Measurements from ENCODE around the gene C16orf90.

The C16orf90 gene

GRCh38 chr16:3492356-3492755 lies 2.9 kb downstream of the C16orf90 start:
- Histone ChIP-seq H3K4me1 (ENCODE audit: low read depth, poor library complexity, severe bottlenecking) (no peaks in the 10 kb centered on the region), H4K20me1 (ENCODE audit: insufficient read depth) (no peaks in the 10 kb centered on the region), H3K27ac (no peak overlapping the region), H2AFZ (ENCODE audit: low read depth) (no peak overlapping the region), H3K79me2 (ENCODE audit: insufficient read depth, low read depth) (no peaks in the 10 kb centered on the region), H3K36me3 (ENCODE audit: insufficient read depth) (no peaks in the 10 kb centered on the region), H3K4me3 (IDR thresholded peaks at IDR 0.05; ENCODE audit: insufficient read depth, low read depth, low read length) (no peak overlapping the region), H3K9ac (no peak overlapping the region), H3K4me2 (no peak overlapping the region), H3K27me3 (ENCODE audit: insufficient read depth, low read depth) (no peaks in the 10 kb centered on the region)
- no peak for TF ChIP-seq CTCF (conservative IDR thresholded peaks at IDR 0.05; ENCODE audit: low read depth, low read length)

DNA sequence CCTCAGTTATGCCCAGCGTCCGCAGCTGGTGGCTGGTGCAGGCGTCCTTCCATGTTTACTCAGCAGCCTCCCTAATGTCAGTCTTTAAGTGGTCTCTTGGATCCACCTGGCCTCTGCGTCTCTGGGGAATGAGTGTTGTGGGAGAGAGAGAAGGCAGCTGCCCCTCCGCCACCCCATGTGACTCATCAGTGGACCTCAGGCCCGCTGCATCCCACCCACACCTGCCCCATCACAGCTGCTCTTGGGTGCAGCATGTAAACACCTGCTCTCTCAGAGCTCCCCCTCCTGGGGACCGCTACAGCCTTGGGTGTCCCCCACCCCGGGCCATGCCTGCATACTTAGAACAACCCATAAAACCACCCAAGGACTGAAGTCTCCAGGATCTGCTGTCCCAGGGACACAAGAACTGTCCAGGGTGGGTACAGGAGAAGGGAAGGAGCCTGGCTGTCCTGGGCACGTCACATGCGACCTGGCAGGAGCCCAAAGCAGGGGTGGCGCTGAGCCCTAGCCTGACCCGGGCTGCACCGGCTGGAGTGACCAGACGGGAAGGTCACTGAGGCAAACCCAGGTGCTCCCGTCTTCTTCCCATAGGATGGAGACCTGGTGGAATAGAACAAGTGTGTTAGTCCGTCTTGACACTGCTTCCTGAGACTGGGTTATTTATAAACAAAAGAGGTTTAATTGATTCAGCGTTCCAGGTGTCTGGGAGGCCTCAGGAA lies 4.2 kb downstream of the C16orf90 start:
- Histone ChIP-seq H2AFZ (ENCODE audit: low read depth) (no peak overlapping the region), H4K20me1 (ENCODE audit: insufficient read depth) (no peaks in the 10 kb centered on the region), H3K36me3 (ENCODE audit: insufficient read depth) (no peaks in the 10 kb centered on the region), H3K4me1 (ENCODE audit: low read depth, poor library complexity, severe bottlenecking) (no peaks in the 10 kb centered on the region), H3K27ac (no peak overlapping the region), H3K4me3 (IDR thresholded peaks at IDR 0.05; ENCODE audit: insufficient read depth, low read depth, low read length) (no peak overlapping the region), H3K4me2 (no peak overlapping the region), H3K27me3 (ENCODE audit: insufficient read depth, low read depth) (no peaks in the 10 kb centered on the region), H3K79me2 (ENCODE audit: insufficient read depth, low read depth) (no peaks in the 10 kb centered on the region), H3K9ac (no peak overlapping the region)
- no peak for TF ChIP-seq CTCF (conservative IDR thresholded peaks at IDR 0.05; ENCODE audit: low read depth, low read length)

- Histone ChIP-seq H3K4me3 (IDR thresholded peaks at IDR 0.05; ENCODE audit: insufficient read depth, low read depth, low read length) (no peak overlapping the region), H2AFZ (ENCODE audit: low read depth) (no peak overlapping the region), H3K79me2 (ENCODE audit: insufficient read depth, low read depth) (0 out of 2 replicates have a peak, but pooled peaks cover under 1% of the 10 kb centered on the region), H3K9ac (no peak overlapping the region), H3K27ac (no peak overlapping the region), H3K27me3 (ENCODE audit: insufficient read depth, low read depth) (no peaks in the 10 kb centered on the region), H3K36me3 (ENCODE audit: insufficient read depth) (peaks cover 17% of the 10 kb centered on the region), H4K20me1 (ENCODE audit: insufficient read depth) (no peaks in the 10 kb centered on the region; the same call in 1 of the 2 replicates), H3K4me2 (no peak overlapping the region), H3K4me1 (ENCODE audit: low read depth, poor library complexity, severe bottlenecking) (no peaks in the 10 kb centered on the region)
- TF ChIP-seq CTCF (conservative IDR thresholded peaks at IDR 0.05; ENCODE audit: low read depth, low read length) = no peak
These were observed 6.5 kb downstream of the C16orf90 start for GRCh38 chr16:3488801-3489200.

DNA sequence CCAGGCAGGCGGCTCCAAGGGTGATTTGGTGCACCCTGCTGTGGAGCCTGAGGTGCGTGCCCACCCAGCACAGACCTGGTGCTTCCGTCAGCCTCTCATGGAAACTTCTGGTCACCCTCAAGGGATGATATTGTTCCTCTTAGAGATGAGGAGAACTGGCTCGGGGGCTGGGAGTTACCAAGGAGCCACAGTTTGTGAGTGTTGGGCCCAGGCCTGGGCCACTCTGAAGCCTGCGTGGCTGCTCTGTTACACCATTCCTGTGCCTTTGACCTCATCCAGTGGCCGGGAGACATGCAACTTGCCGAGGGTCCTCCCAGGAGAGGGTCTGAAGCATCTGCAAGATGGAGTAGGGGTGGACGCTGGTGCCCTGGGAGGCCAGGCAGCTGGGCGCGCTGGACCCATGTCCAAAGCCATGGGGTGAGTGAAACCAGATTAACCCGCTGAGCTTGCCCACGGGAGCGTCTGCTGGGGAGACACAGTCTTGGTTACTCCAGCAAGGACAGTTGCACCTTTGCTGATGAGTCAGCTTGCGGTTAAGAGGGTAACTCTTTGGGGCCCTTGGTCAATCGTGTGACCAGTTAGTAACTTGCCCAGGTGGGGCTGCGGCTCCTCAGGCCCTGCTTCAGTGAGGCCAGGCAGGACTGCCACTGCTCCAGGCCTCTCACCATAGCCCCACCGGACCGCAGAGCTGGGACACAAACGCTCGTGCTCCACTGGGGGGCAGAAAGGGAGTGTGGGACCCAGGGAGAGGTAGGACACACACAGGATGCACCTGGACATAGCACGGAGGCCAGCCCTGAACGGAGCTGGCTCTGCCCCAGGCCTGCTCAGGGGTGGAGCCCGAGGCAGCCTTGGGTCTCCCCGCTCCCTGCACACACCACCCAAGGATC lies 7.5 kb downstream of the C16orf90 start:
- H3K4me3 ChIP-seq (IDR thresholded peaks at IDR 0.05; ENCODE audit: insufficient read depth, low read depth, low read length) = no peak overlapping the region
- no peak for TF ChIP-seq CTCF (conservative IDR thresholded peaks at IDR 0.05; ENCODE audit: low read depth, low read length)
- no peaks in the 10 kb centered on the region; the same call in 1 of the 2 replicates for H4K20me1 ChIP-seq (ENCODE audit: insufficient read depth)
- no peaks in the 10 kb centered on the region for H3K27me3 ChIP-seq (ENCODE audit: insufficient read depth, low read depth)
- no peak overlapping the region for H2AFZ ChIP-seq (ENCODE audit: low read depth)
- H3K4me1 ChIP-seq (ENCODE audit: low read depth, poor library complexity, severe bottlenecking) = no peaks in the 10 kb centered on the region
- H3K79me2 ChIP-seq (ENCODE audit: insufficient read depth, low read depth) = 0 out of 2 replicates have a peak, but pooled peaks cover 5% of the 10 kb centered on the region
- H3K36me3 ChIP-seq (ENCODE audit: insufficient read depth) = peaks cover 25% of the 10 kb centered on the region
- H3K4me2 ChIP-seq = no peak overlapping the region
- H3K27ac ChIP-seq = no peak overlapping the region
- H3K9ac ChIP-seq = no peak overlapping the region

All from KMS-11 (cell line).